B cell (primary cell): Measurements from ENCODE around the gene TMEM132A. TPM values are rescaled to one million over a fixed set of nuclear protein-coding genes. Genes with fewer than 3 reads are reported as not detected.
A peak's percentile ranks its signal among the peaks of the same experiment; 100 is the strongest.

ENCODE experiments used
- ATAC-seq: fragments of 200-7000 bp; cut with Tn5 transposase; one replicate; pipeline ENCODE4 v1.10.0; 2021; ENCODE audit warnings: low read depth, mild to moderate bottlenecking, moderate number of reproducible peaks, moderate library complexity
- CTCF ChIA-PET: fragments of 350-600 bp; sonication (Branson Sonifier 250); formaldehyde crosslinking; loops from one replicate; lab custom pipeline; 2021; ENCODE audit warnings: antibody characterized with exemption, inconsistent platforms; lab: Charles Lee
- POLR2A ChIA-PET: fragments of 350-600 bp; sonication (Branson Sonifier 250); formaldehyde crosslinking; loops from one replicate; lab custom pipeline; 2021; ENCODE audit warnings: antibody characterized with exemption; lab: Charles Lee
- DNase-seq: peaks from one replicate; pipeline ENCODE4 v3.0.0; 2013
- H2AFZ ChIP-seq: 2 replicates; pipeline ENCODE4 v1.6.1; 2012; ENCODE audit warnings: mild to moderate bottlenecking, low read depth, low read length; ENCODE audit not compliant: insufficient read depth, poor library complexity, severe bottlenecking
- H3K27ac ChIP-seq, 2 donors: 1 replicate in 1 of 2; 2 replicates in 1 of 2; pipeline ENCODE4 v1.5.1; 2012 to 2013; ENCODE audit warnings: low read length in 2 of 2, mild to moderate bottlenecking in 2 of 2, moderate library complexity in 1 of 2
- H3K27me3 ChIP-seq, 4 experiments: fragments of 200-600 bp in 1 of 4; sonication (generic) in 1 of 4; replicated peaks in 1 of 4; 1 replicate in 2 of 4; 2 replicates in 2 of 4; pipeline versions ENCODE4 v1.6.1 to v1.7.0; 2013 to 2016; ENCODE audit warnings: low read length in 3 of 4, mild to moderate bottlenecking in 2 of 4, mixed read lengths in 1 of 4, moderate library complexity in 1 of 4; ENCODE audit not compliant: insufficient read depth in 4 of 4, control insufficient read depth in 3 of 4; ENCODE audit errors: control extremely low read depth in 1 of 4
- H3K36me3 ChIP-seq, 2 experiments: replicated peaks in 1 of 2; 1 replicate in 1 of 2; 2 replicates in 1 of 2; pipeline versions ENCODE4 v1.6.1 to v1.7.1; 2013; ENCODE audit warnings: low read length in 1 of 2; ENCODE audit not compliant: insufficient read depth in 2 of 2, control insufficient read depth in 1 of 2; ENCODE audit errors: control extremely low read depth in 1 of 2, extremely low read depth in 1 of 2
- H3K4me1 ChIP-seq, 2 donors: fragments of 200-600 bp in 1 of 2; sonication (generic) in 1 of 2; 1 replicate in 1 of 2; 2 replicates in 1 of 2; pipeline versions ENCODE4 v1.5.1 to v1.6.1; 2013 to 2017; ENCODE audit warnings: low read length in 2 of 2; ENCODE audit not compliant: control insufficient read depth in 2 of 2, insufficient read depth in 2 of 2
- H3K4me2 ChIP-seq: replicated peaks from 2 replicates; pipeline ENCODE3; 2012; ENCODE audit warnings: mild to moderate bottlenecking, low read depth, low read length; ENCODE audit not compliant: poor library complexity, severe bottlenecking
- H3K4me3 ChIP-seq, 5 experiments: fragments of 200-600 bp in 1 of 5; sonication (generic) in 1 of 5; 1 replicate in 3 of 5; 2 replicates in 2 of 5; pipeline versions ENCODE4 v1.5.1 to v1.7.0; 2011 to 2016; ENCODE audit warnings: low read length in 4 of 5, mild to moderate bottlenecking in 4 of 5, low read depth in 2 of 5, control low read depth in 1 of 5, moderate library complexity in 1 of 5; ENCODE audit not compliant: insufficient read depth in 1 of 5; ENCODE audit errors: control extremely low read depth in 1 of 5, extremely low read depth in 1 of 5
- H3K79me2 ChIP-seq: fragments of 200-600 bp; sonication (generic); one replicate; pipeline ENCODE4 v1.6.0; 2016; ENCODE audit warnings: low read length; ENCODE audit not compliant: control insufficient read depth, insufficient read depth
- H3K9ac ChIP-seq: fragments of 200-600 bp; sonication (generic); 2 replicates; pipeline ENCODE4 v1.6.1; 2017; ENCODE audit warnings: mild to moderate bottlenecking, low read length, moderate library complexity
- H3K9me3 ChIP-seq, 3 donors: one replicate each; pipeline versions ENCODE4 v1.6.1 to v1.7.1; 2013; ENCODE audit warnings: low read length in 2 of 3; ENCODE audit not compliant: control insufficient read depth in 2 of 3, insufficient read depth in 1 of 3; ENCODE audit errors: control extremely low read depth in 1 of 3
- H4K20me1 ChIP-seq: 2 replicates; pipeline ENCODE4 v1.6.0; 2012; ENCODE audit warnings: mild to moderate bottlenecking, low read length; ENCODE audit not compliant: insufficient read depth, control insufficient read depth, poor library complexity, severe bottlenecking
- H3K27ac Mint-ChIP-seq: one replicate; pipeline ENCODE4 v1.8.0; 2021; ENCODE audit warnings: mixed read lengths
- H3K27me3 Mint-ChIP-seq: one replicate; pipeline ENCODE4 v1.8.0; 2021; ENCODE audit warnings: mixed read lengths
- H3K4me1 Mint-ChIP-seq: one replicate; pipeline ENCODE4 v1.8.0; 2021; ENCODE audit warnings: mixed read lengths
- H3K4me3 Mint-ChIP-seq: one replicate; pipeline ENCODE4 v1.8.0; 2021; ENCODE audit warnings: mixed read lengths
- H3K9me3 Mint-ChIP-seq: one replicate; pipeline ENCODE4 v1.8.0; 2022; ENCODE audit warnings: mixed read lengths; ENCODE audit not compliant: insufficient read depth
- CTCF ChIP-seq: fragments of 200-600 bp; IDR thresholded peaks from one replicate; pipeline ENCODE4 v1.8.0; 2022; ENCODE audit warnings: antibody characterized with exemption, mild to moderate bottlenecking
- WGBS: methylation state at CpG from one replicate; pipeline ENCODE4 v1.1.5; 2013; ENCODE audit warnings: missing lambda C conversion rate; ENCODE audit not compliant: insufficient coverage; 5-methylcytosine and 5-hydroxymethylcytosine counted together
- intact Hi-C: fragments of 100-400 bp; cut with micrococcal nuclease; formaldehyde crosslinking; loops from one replicate; pipeline ENCODE4 v1.10.0; 2022
- polyA plus RNA-seq: library from polyadenylated mRNA; depleted of rRNA; stranded (reverse); fragments of >200 nt; gene quantifications from 2 replicates; pipeline ENCODE4 v1.2.3, GENCODE V29; 2012
- total RNA-seq, 2 donors: library from RNA; stranded (reverse); fragments of 120-200 nt in 1 of 2; gene quantifications; 1 replicate in 1 of 2; 2 replicates in 1 of 2; pipeline versions ENCODE4 v1.2.3 to v1.2.4, GENCODE V29; 2013 to 2022

TMEM132A gene
- total and polyA plus RNA-seq, 2 donors (not counting 1 experiment from before 2014, with no cell fraction given), result 1.2 to 11.3 TPM

- H3K27ac ChIP-seq, result peak overlapping the region in 1 of 2 donors; percentile 39
- WGBS, result 83% methylated on average over 13 of the region's 21 CpGs
- H3K27me3 ChIP-seq, result no peaks in the 10 kb centered on the region
- H2AFZ ChIP-seq, result no peak overlapping the region
- ChIA-PET CTCF (interaction anchor here (1.2 to 5.7 kb wide), 2 partner anchors 20 to 35 kb away, joined by 4 to 55 read pairs; partner anchors contain the start of gene TMEM109), POLR2A (interaction anchor here (11.4 kb wide), 1 partner anchor 18 kb away, joined by 96 read pairs; the partner anchor contains the start of gene TMEM109)
- ATAC-seq (no peak), DNase-seq (peak; percentile 39)
- Mint-ChIP-seq H3K9me3 (no peaks in the 10 kb centered on the region), H3K27ac (peak overlapping the region; percentile 81), H3K4me1 (peaks cover 39% of the 10 kb centered on the region), H3K27me3 (no peaks in the 10 kb centered on the region), H3K4me3 (no peak overlapping the region)
- TF ChIP-seq CTCF, result no peak
- H3K4me2 ChIP-seq, result no peak overlapping the region
- H3K36me3 ChIP-seq, result peaks cover 0 to 20% of the 10 kb centered on the region in 2 experiments
- peaks cover 7% of the 10 kb centered on the region for H4K20me1 ChIP-seq
- no peak overlapping the region for H3K4me3 ChIP-seq
- H3K4me1 ChIP-seq, result peaks cover 26 to 40% of the 10 kb centered on the region in 2 donors
- H3K9me3 ChIP-seq, result no peaks in the 10 kb centered on the region
- intact Hi-C loops, result no loop called here
- H3K9ac ChIP-seq, result no peak overlapping the region
- no peaks in the 10 kb centered on the region for H3K79me2 ChIP-seq
Measured at GRCh38 chr11:60934790-60935605, 10.7 kb downstream of the TMEM132A start.
